GM19023 (cell line): ENCODE results near the gene MAD1L1.

Experiments used
- ATAC-seq: cut with Tn5 transposase; IDR thresholded peaks from one replicate; pipeline ENCODE4 v1.9.1; 2021; ENCODE audit warnings: mild to moderate bottlenecking, moderate library complexity; ENCODE audit not compliant: unreplicated experiment

The MAD1L1 gene

GRCh38 chr7:2034291-2035201, 198.2 kb downstream of the MAD1L1 start:
- ATAC-seq: no peak

GRCh38 chr7:2033586-2034135, 199.1 kb downstream of the MAD1L1 start:
- no peak for ATAC-seq

GRCh38 chr7:2032876-2033407, 199.8 kb downstream of the MAD1L1 start:
- no peak for ATAC-seq

- no peak for ATAC-seq
Measured at GRCh38 chr7:2032030-2032875, 200.5 kb downstream of the MAD1L1 start.

GRCh38 chr7:2031451-2031845, 201.3 kb downstream of the MAD1L1 start:
- ATAC-seq: no peak

- no peak for ATAC-seq
Measured at GRCh38 chr7:2030475-2031450, 202.0 kb downstream of the MAD1L1 start.

- ATAC-seq: no peak
Measured at GRCh38 chr7:2029936-2030335, 202.8 kb downstream of the MAD1L1 start.

GRCh38 chr7:2029211-2029905, 203.4 kb downstream of the MAD1L1 start:
- ATAC-seq: no peak

- no peak for ATAC-seq
Measured at GRCh38 chr7:2028733-2029132, 204.0 kb downstream of the MAD1L1 start.

GRCh38 chr7:2025188-2025587, 207.6 kb downstream of the MAD1L1 start:
- ATAC-seq: no peak

GRCh38 chr7:2024567-2024918, 208.2 kb downstream of the MAD1L1 start:
- no peak for ATAC-seq

- no peak for ATAC-seq
Measured at GRCh38 chr7:2023877-2024566, 208.7 kb downstream of the MAD1L1 start.

- no peak for ATAC-seq
Measured at GRCh38 chr7:2022737-2023250, 210.0 kb downstream of the MAD1L1 start.

GRCh38 chr7:2022021-2022409, 210.7 kb downstream of the MAD1L1 start:
- ATAC-seq: no peak

GRCh38 chr7:2019711-2020511, 212.8 kb downstream of the MAD1L1 start:
- ATAC-seq: no peak

- ATAC-seq: no peak
Measured at GRCh38 chr7:2019461-2019710, 213.4 kb downstream of the MAD1L1 start.

- ATAC-seq: no peak
Measured at GRCh38 chr7:2018569-2019460, 213.9 kb downstream of the MAD1L1 start.
